Subcutaneous abdominal adipose tissue (tissue), 5 donors: ENCODE results near the gene PAX9.

ENCODE experiments used
- H3K27ac ChIP-seq: one replicate; pipeline ENCODE4 v1.7.0; 2013; ENCODE audit warnings: low read depth, mild to moderate bottlenecking, inconsistent platforms, low read length, moderate library complexity
- H3K27me3 ChIP-seq, 5 donors: one replicate each; pipeline ENCODE4 v1.7.0; 2013; ENCODE audit warnings: low read length in 5 of 5, inconsistent platforms in 1 of 5; ENCODE audit not compliant: control insufficient read depth in 5 of 5, insufficient read depth in 4 of 5
- H3K36me3 ChIP-seq, 5 donors: one replicate each; pipeline ENCODE4 v1.7.0; 2013; ENCODE audit warnings: low read length in 5 of 5; ENCODE audit not compliant: control insufficient read depth in 5 of 5, insufficient read depth in 5 of 5
- H3K4me1 ChIP-seq, 5 donors: one replicate each; pipeline ENCODE4 v1.7.0; 2013; ENCODE audit warnings: low read length in 5 of 5, mild to moderate bottlenecking in 3 of 5, moderate library complexity in 1 of 5; ENCODE audit not compliant: control insufficient read depth in 5 of 5, insufficient read depth in 5 of 5
- H3K4me3 ChIP-seq, 5 donors: one replicate each; pipeline ENCODE4 v1.7.0; 2013; ENCODE audit warnings: low read length in 5 of 5, low read depth in 1 of 5
- H3K9ac ChIP-seq, 5 donors: one replicate each; pipeline ENCODE4 v1.7.0; 2013; ENCODE audit warnings: low read length in 5 of 5, mild to moderate bottlenecking in 4 of 5, moderate library complexity in 3 of 5
- H3K9me3 ChIP-seq, 5 donors: one replicate each; pipeline ENCODE4 v1.7.0; 2013; ENCODE audit warnings: low read length in 5 of 5; ENCODE audit not compliant: control insufficient read depth in 5 of 5
- donor health status: healthy.
- donor health status: healthy.
- donor health status: healthy.
- donor health status: healthy.
- donor health status: healthy.

Gene PAX9

GRCh38 chr14:36723530-36723929 lies 61.9 kb downstream of the PAX9 start:
- no peaks in the 10 kb centered on the region for H3K9me3 ChIP-seq

GRCh38 chr14:36724162-36724561 lies 62.5 kb downstream of the PAX9 start:
- H3K4me3 ChIP-seq = no peak overlapping the region
- no peak overlapping the region for H3K27ac ChIP-seq

More at GRCh38 chr14:36723530-36723929, 61.9 kb downstream of the PAX9 start:
- Histone ChIP-seq H3K27me3 (peaks cover 0 to 2% (median 0%) of the 10 kb centered on the region in 5 donors), H3K27ac (no peak overlapping the region), H3K36me3 (no peaks in the 10 kb centered on the region), H3K9ac (no peak overlapping the region), H3K4me3 (no peak overlapping the region), H3K4me1 (no peaks in the 10 kb centered on the region)

GRCh38 chr14:36726128-36726527 lies 64.5 kb downstream of the PAX9 start:
- no peaks in the 10 kb centered on the region for H3K36me3 ChIP-seq
- no peak overlapping the region for H3K27ac ChIP-seq
- H3K4me1 ChIP-seq = no peaks in the 10 kb centered on the region
- no peak overlapping the region for H3K9ac ChIP-seq
- H3K27me3 ChIP-seq = no peaks in the 10 kb centered on the region
- H3K9me3 ChIP-seq = no peaks in the 10 kb centered on the region
- no peak overlapping the region for H3K4me3 ChIP-seq

More at GRCh38 chr14:36724162-36724561, 62.5 kb downstream of the PAX9 start:
- peaks cover 0 to 2% (median 0%) of the 10 kb centered on the region in 5 donors for H3K27me3 ChIP-seq
- H3K36me3 ChIP-seq = no peaks in the 10 kb centered on the region
- H3K4me1 ChIP-seq = no peaks in the 10 kb centered on the region
- H3K9me3 ChIP-seq = no peaks in the 10 kb centered on the region
- H3K9ac ChIP-seq = no peak overlapping the region
